T47D (cell line): ENCODE data around the gene UBE2QL1.

Experiments used
- DNase-seq, 2 experiments: peaks; one replicate each; pipeline versions ENCODE4 v3.0.0 to v3.0.0-alpha.2; 2011 to 2012; ENCODE audit warnings: low read depth in 1 of 2, low spot score in 1 of 2
- JUND ChIP-seq: IDR thresholded peaks from 2 replicates; pipeline ENCODE4 v1.6.1; 2012; ENCODE audit warnings: low read depth
- in situ Hi-C: cut with HindIII; loops from 2 replicates; pipeline ENCODE4 v1.10.0; 2016; ENCODE audit warnings: low sequenced_read_pairs, low pct_unique_long_range_greater_than_20kb

The UBE2QL1 gene

DNA sequence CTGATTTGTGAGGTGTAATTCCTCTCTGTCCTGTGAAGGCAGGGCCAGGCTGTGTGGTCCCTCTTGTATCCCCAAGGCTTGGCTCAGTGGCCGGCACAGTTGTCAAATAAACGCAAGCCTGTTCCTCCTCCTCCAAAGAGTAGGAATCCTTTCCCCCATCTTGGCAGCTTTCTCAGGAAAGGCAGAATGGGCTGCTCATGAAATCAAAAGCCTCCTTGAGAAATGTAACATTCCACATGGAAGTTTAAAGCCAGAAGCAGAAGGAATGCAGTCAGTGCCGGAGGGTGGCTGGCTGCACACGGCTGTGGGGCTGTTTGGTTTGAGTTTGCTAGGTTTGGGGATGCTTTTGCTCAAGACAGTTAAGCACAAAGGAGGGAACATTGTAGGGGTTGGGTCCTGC is 35.8 kb upstream of the UBE2QL1 start:
- in situ Hi-C loops: no loop called here
- no peak for TF ChIP-seq JUND
- DNase-seq: no peak

DNA sequence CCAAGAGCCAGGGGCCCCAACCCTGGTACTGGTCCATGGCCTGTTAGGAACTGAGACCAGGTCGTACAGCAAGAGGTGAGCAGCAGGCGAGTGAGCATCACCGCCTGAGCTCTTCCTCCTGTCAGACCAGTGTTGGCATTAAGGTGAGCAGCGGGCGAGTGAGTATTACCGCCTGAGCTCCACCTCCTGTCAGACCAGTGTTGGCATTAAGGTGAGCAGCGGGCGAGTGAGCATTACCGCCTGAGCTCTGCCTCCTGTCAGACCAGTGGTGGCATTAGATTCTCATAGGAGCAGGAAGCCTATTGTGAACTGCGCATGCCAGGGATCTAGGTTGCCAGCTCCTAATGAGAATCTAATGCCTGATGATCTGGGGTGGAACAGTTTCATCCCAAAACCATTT is 31.0 kb upstream of the UBE2QL1 start:
- in situ Hi-C loops: no loop called here
- TF ChIP-seq JUND: no peak

DNA sequence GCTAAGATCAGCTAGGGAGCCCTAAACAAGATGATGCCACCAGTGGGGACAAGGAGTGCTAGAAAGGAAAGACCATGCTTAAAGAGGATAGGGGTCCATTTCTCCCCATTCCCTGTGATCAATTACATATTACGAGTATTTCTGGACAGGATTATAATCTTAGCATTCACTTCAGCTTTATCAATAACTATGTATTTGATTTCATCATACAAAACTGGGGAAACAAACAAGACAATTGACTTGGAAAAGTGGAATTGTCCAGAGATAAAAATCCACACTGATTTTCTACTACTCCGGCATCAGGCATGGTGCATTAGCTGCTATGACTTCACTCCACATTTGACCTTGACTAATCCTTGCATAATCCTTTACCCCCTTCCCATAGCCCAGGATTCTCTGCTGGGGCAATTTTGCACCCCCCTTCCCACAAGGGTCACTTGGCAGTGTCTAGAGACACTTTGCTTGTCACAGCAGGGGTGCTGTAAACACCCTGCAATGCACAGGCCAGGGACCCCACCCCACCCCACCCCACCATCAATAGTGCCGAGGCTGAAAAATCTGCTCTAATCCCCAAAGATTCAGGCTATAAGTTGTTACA is 29.9 kb upstream of the UBE2QL1 start:
- no peak for TF ChIP-seq JUND
- in situ Hi-C loops: no loop called here

More for the DNA sequence above, 31.0 kb upstream of the UBE2QL1 start:
- no peak for DNase-seq

DNA sequence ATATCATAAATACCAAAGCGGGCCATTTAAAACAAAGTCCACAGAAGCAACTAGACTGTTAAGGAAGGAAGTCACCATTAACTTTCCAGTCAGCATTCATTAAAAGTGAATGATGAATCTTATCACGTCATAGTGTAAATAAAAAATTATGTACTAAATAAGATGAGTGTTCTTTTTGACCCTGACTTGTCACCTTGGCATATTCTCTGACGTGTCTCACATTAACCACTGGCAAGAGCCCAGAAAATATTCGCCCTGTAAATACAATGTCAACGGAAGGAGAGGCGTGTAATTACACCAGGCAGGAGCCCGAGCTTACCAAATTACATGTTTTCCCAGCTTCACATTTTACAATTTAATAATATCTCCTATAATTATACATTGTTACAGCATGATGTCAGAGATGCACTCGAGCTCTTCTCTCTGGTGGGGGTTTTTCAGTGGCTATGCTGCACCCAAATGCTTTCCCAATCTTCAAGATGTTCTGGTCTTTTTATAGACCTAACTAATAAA is 29.3 kb upstream of the UBE2QL1 start:
- no peak for TF ChIP-seq JUND
- DNase-seq: no peak
- in situ Hi-C loops: no loop called here

More for the DNA sequence above, 29.9 kb upstream of the UBE2QL1 start:
- no peak for DNase-seq

DNA sequence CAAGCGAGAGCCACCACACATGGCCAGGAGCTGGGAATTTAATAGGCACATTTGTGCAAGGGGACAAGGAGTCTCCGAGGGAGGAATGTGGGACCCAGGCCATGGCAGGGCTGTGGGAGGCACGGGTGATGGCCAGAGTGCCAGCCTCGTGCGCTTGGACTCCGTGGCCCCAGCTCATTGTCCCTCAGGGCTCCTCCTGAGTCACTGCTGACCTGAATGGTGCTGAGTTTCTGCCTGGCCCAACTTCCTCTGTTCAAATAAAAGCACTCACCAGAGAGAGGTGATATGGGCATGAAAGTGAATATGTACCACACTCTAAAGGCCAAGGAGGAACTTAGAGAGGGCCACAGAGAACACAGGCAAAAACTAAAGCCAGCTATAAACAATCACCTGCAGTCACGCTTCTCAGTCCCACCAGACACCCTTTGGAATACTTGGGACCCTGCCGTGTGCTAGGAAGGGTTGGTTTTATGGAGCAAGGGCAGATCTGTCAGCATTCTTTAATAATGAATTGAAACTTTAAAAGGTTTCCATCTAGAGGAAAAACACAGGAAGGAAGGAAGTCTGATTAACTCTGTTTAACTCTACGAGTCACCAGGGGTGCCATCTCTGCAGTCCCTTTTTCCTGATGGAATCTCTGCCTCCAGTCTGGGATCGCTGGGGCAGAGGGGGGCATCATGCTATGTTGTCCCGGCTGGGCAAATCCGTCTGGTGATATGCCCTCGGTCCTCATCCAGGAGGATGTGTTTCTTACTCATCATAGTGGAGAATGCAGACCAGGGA is 25.1 kb upstream of the UBE2QL1 start:
- no peak for DNase-seq
- TF ChIP-seq JUND: no peak
- in situ Hi-C loops: no loop called here

DNA sequence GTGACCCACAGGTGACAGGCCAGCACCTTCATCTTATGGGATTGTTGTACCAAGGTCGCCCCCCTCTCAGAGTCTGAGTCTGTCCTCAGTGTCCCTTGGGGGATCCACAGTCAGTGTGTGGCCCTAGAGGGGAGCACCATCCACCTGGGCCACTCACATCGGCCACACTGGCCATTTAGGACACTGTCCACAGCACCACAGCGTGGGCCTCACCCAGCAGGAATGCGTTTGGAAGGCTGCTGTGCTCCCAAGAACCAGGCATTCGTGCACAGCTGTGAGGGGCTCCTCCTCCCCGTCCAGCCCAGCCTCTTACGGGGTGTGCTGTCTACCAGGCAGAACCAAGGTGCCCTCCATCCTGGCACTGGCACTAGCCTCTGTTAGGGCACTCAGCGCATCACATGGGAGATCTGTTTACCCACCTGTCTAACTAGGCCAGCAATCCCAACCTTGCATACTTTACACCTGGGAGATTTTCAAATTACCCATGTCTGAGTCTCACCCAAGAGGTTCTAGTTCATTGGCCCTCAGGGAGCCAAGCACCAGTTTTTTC is 24.5 kb upstream of the UBE2QL1 start:
- no peak for TF ChIP-seq JUND
- in situ Hi-C loops: no loop called here
- no peak for DNase-seq

DNA sequence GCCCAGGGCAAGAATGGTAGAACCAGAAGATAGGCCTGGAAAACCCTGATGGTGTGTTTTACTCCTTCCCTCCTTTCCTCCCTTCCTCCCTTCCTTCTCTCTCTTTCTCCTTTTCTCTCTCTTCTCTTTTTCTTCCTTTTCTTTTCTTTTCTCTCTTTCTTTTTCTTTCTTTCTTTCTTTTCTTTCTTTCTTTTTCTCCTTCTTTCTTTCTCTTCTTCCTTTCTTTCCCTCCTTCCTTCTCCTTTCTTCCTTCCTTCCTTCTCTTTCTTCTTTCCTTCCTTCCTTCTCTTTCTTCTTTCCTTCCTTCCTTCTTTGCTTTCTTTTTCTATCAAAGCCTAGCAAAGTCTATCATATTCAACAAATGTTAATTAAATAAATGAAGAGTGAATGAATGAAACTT is 24.0 kb upstream of the UBE2QL1 start:
- no peak for DNase-seq
- in situ Hi-C loops: no loop called here
- TF ChIP-seq JUND: no peak

DNA sequence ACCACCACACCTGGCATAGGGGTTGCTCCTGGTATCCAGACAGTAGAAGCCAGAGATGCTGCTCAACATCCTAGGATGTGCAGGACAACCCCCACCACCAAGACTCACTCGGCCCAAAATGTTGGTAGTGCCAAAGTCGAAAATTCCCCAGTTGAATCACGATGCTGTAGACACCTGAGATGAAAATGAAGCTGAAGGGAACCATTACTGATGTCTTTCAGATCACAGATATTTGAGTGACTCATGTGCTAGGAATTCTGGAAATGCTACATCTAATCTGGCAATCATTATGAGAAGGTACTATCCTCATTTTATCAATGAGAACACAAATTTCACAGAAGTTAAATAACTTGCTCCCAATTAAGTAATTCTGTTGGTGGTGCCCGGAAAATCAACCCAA is 21.0 kb upstream of the UBE2QL1 start:
- no peak for TF ChIP-seq JUND
- in situ Hi-C loops: no loop called here
- no peak for DNase-seq

DNA sequence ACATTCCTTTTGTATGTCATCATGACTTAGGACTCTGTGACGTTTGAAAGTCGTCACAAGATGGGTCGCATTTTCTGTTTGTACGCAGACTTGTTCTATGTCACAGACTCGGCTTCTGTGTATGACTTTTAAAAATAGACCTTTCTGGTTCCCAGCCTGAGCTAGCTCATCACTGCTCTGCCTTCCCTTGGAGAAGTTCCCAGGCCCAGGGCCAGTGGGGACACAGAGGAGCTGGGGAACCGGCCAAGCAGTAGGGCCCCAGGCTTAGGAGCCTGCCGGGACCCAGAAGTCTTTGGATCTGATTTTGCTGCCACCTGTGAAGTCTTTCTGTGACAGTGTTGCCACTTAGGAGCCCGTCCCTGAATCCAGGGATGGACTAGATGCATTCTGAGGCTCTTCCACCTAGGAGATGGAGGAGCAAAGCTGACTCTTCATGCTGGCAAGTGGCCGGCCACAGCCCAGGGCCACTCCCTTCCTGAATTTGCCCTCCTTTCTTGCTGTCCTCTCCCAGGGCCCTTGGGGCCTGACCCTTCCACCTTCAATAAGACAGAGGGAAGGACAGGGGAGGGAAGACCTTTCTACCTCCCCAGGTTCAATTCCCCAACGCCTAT is 18.1 kb upstream of the UBE2QL1 start:
- in situ Hi-C loops: no loop called here
- DNase-seq: no peak
- no peak for TF ChIP-seq JUND

DNA sequence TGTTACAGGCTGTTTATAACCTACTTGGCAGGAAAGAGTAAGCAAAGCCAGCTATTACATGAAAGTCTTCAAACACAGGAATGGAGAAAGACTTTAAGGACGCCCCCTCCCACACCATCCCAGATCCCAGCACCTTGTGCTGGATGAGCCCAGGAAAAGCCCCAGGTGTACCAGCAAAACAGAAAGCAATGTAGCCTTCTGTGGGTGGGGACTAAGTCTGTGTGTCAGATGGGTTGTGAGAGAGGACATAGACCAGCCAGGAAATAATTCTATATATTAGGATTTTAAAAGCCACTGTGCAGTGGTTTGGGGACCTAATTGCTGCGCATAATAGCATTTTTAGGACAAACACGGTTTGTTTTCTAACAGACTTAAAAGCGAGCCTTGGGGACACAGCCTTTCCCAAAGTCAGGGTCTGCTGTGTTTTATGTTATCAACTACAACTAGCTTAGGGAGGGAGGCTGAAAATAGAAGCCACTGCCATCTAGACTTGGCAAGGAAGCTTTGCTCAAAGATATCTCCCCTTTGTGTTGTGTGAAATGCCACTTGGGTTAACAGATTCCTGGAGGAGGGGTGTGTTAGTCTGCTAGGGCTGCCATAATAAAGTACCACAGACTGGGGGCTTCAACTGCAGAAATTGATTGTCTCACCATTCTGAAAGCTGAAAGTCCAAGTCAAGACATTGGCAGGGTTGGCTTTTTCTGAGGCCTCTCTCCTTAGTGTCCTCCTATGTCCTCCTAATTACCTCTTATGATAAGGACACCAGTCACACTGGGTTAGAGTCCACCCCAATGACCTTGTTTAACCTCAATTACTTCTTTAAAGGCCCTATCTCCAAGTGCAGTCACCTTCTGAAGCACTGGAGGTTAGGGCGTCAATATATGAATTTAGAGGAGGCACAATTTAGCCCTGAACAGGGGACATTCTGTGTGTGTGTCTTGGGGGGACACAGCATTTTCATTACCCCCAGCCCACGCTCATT is 17.2 kb upstream of the UBE2QL1 start:
- in situ Hi-C loops: no loop called here
- DNase-seq: no peak
- TF ChIP-seq JUND: no peak

DNA sequence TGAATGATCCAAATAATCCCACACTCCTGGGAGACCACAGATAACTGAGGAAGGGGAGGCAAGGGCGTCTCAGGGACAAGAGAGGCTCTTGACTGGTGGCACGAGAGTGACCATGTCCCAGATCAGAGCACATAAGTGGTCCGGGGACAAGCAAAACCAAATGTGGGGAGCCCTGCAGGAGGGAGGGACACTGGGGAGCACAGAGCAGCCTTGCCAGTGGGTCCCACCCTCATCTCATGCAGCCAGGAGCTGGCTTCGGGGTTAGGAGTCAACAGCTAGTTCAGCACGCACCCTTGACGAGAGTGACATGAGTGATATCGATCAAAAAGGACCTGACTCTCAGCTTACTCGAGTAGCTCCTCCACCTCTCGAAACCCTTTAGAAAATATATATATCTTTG is 16.5 kb upstream of the UBE2QL1 start:
- no peak for TF ChIP-seq JUND
- no peak for DNase-seq
- in situ Hi-C loops: no loop called here

DNA sequence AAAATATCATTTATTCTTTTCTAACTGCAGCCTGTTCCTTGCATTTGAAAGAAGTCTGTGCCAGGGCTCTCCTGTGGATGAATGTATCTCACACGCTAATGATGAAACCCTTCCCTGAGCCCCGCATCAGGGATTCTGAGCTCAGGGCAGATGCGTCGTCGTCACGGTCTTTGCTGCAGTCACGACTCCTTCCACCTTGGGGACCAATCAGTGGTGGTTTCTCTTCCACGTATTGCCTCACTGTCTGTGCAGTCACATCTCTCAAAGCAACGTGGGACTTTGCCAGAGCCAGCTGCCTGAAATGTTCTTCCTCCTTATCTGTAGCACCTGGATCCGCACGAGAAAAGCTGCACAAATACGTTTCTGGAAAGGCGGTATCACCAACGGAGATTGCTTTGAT is 13.9 kb upstream of the UBE2QL1 start:
- in situ Hi-C loops: no loop called here
- TF ChIP-seq JUND: no peak
- no peak for DNase-seq
